Endodermal cell (in vitro differentiated cells): Measurements from ENCODE around the gene SDHA. TPM values are rescaled to one million over a fixed set of nuclear protein-coding genes. Genes with fewer than 3 reads are reported as not detected.

Experiments used
- DNase-seq: peaks from one replicate; pipeline ENCODE4 v3.0.0-alpha.2; 2017
- H3K27ac ChIP-seq: 2 replicates; pipeline ENCODE4 v1.5.1; 2013; ENCODE audit warnings: mild to moderate bottlenecking, low read depth, low read length, moderate library complexity
- H3K27me3 ChIP-seq: 2 replicates; pipeline ENCODE4 v1.6.1; 2013; ENCODE audit warnings: mild to moderate bottlenecking, low read length, moderate library complexity; ENCODE audit not compliant: insufficient read depth, control insufficient read depth, poor library complexity, severe bottlenecking
- H3K36me3 ChIP-seq: 2 replicates; pipeline ENCODE4 v1.7.0; 2013; ENCODE audit warnings: mild to moderate bottlenecking, low read length, moderate library complexity; ENCODE audit not compliant: control insufficient read depth, insufficient read depth
- H3K4me1 ChIP-seq: one replicate; pipeline ENCODE4 v1.7.0; 2013; ENCODE audit warnings: low read length; ENCODE audit not compliant: control insufficient read depth, insufficient read depth
- H3K4me3 ChIP-seq: 2 replicates; pipeline ENCODE4 v1.5.1; 2013; ENCODE audit warnings: mild to moderate bottlenecking, low read length, moderate library complexity
- H3K9ac ChIP-seq: 2 replicates; pipeline ENCODE4 v1.6.1; 2013; ENCODE audit warnings: mild to moderate bottlenecking, low read length, moderate library complexity; ENCODE audit not compliant: poor library complexity, severe bottlenecking; ENCODE audit errors: extremely low read depth
- H3K9me3 ChIP-seq: 2 replicates; pipeline ENCODE4 v1.6.1; 2013; ENCODE audit warnings: mild to moderate bottlenecking, low read length, moderate library complexity; ENCODE audit not compliant: control insufficient read depth
- H3K27ac Mint-ChIP-seq: 2 replicates; pipeline ENCODE4 v1.8.0; 2020; ENCODE audit warnings: mixed read lengths
- H3K27me3 Mint-ChIP-seq: 2 replicates; pipeline ENCODE4 v1.8.0; 2021; ENCODE audit warnings: mild to moderate bottlenecking, mixed read lengths; ENCODE audit not compliant: insufficient read depth
- H3K36me3 Mint-ChIP-seq: 2 replicates; pipeline ENCODE4 v1.8.0; 2020; ENCODE audit warnings: low read depth, mixed read lengths
- H3K4me1 Mint-ChIP-seq: 2 replicates; pipeline ENCODE4 v1.8.0; 2020; ENCODE audit warnings: mixed read lengths
- H3K4me3 Mint-ChIP-seq: 2 replicates; pipeline ENCODE4 v1.8.0; 2020; ENCODE audit warnings: mild to moderate bottlenecking, moderate library complexity, mixed read lengths
- H3K9me3 Mint-ChIP-seq: 2 replicates; pipeline ENCODE4 v1.8.0; 2020; ENCODE audit warnings: mild to moderate bottlenecking, mixed read lengths
- WGBS, 2 experiments: methylation state at CpG; one replicate each; pipeline versions ENCODE4 v1.1.5 to v1.1.7; 2013; ENCODE audit warnings: missing lambda C conversion rate in 2 of 2, mixed read lengths in 1 of 2; ENCODE audit not compliant: insufficient coverage in 1 of 2, insufficient read length in 1 of 2; 5-methylcytosine and 5-hydroxymethylcytosine counted together
- total RNA-seq, 2 donors: library from RNA; stranded (reverse); fragmentation: NEBNext Ultra II Directional in 1 of 2; extraction: Animal tissue kit (Norgen Biotek cat#: 25700) in 1 of 2; gene quantifications; 2 replicates in 1 of 2; 3 replicates in 1 of 2; pipeline ENCODE4 v1.2.1, GENCODE V29; 2021
- TF ChIP-seq, protein P1 (sequence below): fragments of 200-600 bp; sonication (generic); conservative IDR thresholded peaks from 2 replicates; pipeline ENCODE4 v1.5.0; 2021; ENCODE audit warnings: antibody characterized with exemption, mild to moderate bottlenecking

The SDHA gene
- total RNA-seq, 2 donors from 2014 or later, result 61.6 to 73.1 TPM

GRCh38 chr5:305050-305449, 86.9 kb downstream of the SDHA start:
- WGBS, 2 experiments, result 93 to 100% methylated on average over 2 to 9 of the region's 9 CpGs
- Mint-ChIP-seq H3K4me1 (no peaks in the 10 kb centered on the region), H3K9me3 (no peaks in the 10 kb centered on the region), H3K4me3 (no peak overlapping the region), H3K27me3 (no peaks in the 10 kb centered on the region), H3K27ac (peak overlapping the region; percentile 76), H3K36me3 (peaks cover 22% of the 10 kb centered on the region)
- Histone ChIP-seq H3K27ac (no peak overlapping the region), H3K27me3 (no peaks in the 10 kb centered on the region), H3K4me3 (no peak overlapping the region), H3K9me3 (no peaks in the 10 kb centered on the region), H3K36me3 (peaks cover 5% of the 10 kb centered on the region), H3K9ac (no peak overlapping the region), H3K4me1 (no peaks in the 10 kb centered on the region)
- TF ChIP-seq, protein P1, sequence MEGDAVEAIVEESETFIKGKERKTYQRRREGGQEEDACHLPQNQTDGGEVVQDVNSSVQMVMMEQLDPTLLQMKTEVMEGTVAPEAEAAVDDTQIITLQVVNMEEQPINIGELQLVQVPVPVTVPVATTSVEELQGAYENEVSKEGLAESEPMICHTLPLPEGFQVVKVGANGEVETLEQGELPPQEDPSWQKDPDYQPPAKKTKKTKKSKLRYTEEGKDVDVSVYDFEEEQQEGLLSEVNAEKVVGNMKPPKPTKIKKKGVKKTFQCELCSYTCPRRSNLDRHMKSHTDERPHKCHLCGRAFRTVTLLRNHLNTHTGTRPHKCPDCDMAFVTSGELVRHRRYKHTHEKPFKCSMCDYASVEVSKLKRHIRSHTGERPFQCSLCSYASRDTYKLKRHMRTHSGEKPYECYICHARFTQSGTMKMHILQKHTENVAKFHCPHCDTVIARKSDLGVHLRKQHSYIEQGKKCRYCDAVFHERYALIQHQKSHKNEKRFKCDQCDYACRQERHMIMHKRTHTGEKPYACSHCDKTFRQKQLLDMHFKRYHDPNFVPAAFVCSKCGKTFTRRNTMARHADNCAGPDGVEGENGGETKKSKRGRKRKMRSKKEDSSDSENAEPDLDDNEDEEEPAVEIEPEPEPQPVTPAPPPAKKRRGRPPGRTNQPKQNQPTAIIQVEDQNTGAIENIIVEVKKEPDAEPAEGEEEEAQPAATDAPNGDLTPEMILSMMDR, result no peak
- DNase-seq, result no peak

- Mint-ChIP-seq H3K27me3 (no peaks in the 10 kb centered on the region), H3K36me3 (peaks cover 25% of the 10 kb centered on the region), H3K9me3 (no peaks in the 10 kb centered on the region), H3K4me3 (no peak overlapping the region), H3K27ac (peak overlapping the region; percentile 76), H3K4me1 (no peaks in the 10 kb centered on the region)
- DNase-seq, result peak; percentile 26
- WGBS, 2 experiments, result 96 to 97% methylated on average over 13 to 14 of the region's 14 CpGs
- Histone ChIP-seq H3K36me3 (peaks cover 9% of the 10 kb centered on the region), H3K4me1 (no peaks in the 10 kb centered on the region), H3K9me3 (no peaks in the 10 kb centered on the region), H3K27me3 (no peaks in the 10 kb centered on the region), H3K9ac (no peak overlapping the region), H3K27ac (no peak overlapping the region), H3K4me3 (no peak overlapping the region)
- TF ChIP-seq, protein P1, result no peak
These were observed 87.3 kb downstream of the SDHA start for GRCh38 chr5:305459-305858.

DNA sequence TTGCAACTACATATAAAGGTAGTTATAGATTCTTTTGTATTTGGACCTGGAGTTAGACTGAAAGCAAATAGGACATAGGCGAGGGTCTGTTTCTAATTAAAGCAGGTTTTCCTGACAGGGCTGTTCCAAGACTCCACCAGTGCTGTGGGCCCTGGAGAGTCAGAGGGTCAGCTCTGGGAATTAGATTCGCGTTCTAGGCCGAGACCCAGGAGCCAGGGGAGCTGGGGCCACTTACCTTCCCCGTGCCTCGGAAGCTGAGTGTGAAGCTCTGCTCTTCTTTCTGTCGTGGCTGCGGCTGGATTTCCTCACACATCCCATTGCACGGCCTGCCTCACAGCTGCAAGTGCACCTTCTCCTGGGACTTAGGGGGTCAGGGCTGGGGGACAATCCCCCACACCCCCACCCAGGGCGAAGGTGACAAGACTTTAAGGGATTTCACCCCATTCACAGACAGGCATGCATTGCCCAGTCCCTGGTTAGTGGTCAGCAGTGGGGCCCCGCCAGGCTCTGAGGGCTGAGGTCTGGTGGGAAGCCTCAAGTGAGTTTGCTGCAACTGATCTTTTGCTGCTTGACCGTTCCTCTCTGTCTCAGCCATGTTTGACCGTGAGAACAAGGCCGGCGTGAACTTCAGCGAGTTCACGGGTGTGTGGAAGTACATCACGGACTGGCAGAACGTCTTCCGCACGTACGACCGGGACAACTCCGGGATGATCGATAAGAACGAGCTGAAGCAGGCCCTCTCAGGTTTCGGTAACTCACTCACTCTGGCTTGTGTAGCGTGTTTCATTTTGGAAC, 88.1 kb downstream of the SDHA start:
- Mint-ChIP-seq H3K36me3 (peaks cover 29% of the 10 kb centered on the region), H3K27me3 (no peaks in the 10 kb centered on the region), H3K9me3 (no peaks in the 10 kb centered on the region), H3K4me3 (no peak overlapping the region), H3K4me1 (no peaks in the 10 kb centered on the region), H3K27ac (no peak overlapping the region)
- Histone ChIP-seq H3K9me3 (no peaks in the 10 kb centered on the region), H3K9ac (no peak overlapping the region), H3K4me1 (no peaks in the 10 kb centered on the region), H3K36me3 (peaks cover 16% of the 10 kb centered on the region), H3K27me3 (no peaks in the 10 kb centered on the region), H3K4me3 (no peak overlapping the region), H3K27ac (no peak overlapping the region)
- TF ChIP-seq, protein P1, result no peak
- DNase-seq, result peak; percentile 24
- 95 to 96% methylated on average over 24 to 28 of the region's 28 CpGs for WGBS, 2 experiments

Other genes with a start within 250 kb of the SDHA start
- 10 to 100 TPM; 16.3 to 22.8 TPM for gene PLEKHG4B, start 126.2 kb upstream of the SDHA start, total RNA-seq
- gene LRRC14B, start 26.8 kb upstream of the SDHA start, total RNA-seq, result not detected
- 1 to 10 TPM; 8.4 to 9.7 TPM for gene CCDC127, start 167 bp upstream of the SDHA start, total RNA-seq
- gene PDCD6, start 53.3 kb downstream of the SDHA start, total RNA-seq, result 10 to 100 TPM; 69.2 to 80.9 TPM
- gene AHRR, start 103.4 kb downstream of the SDHA start, total RNA-seq, result 1 to 10 TPM; 1.4 to 2.0 TPM
- gene EXOC3, start 224.9 kb downstream of the SDHA start, total RNA-seq, result 10 to 100 TPM; 38.6 to 53.7 TPM